ENCODE data around the gene RBM28.
"Not testable (repeated sequence)": the region's sequence is repeated elsewhere in the genome, so short reads cannot be mapped to it uniquely, and the experiment has no call there.

RBM28 gene

DNA sequence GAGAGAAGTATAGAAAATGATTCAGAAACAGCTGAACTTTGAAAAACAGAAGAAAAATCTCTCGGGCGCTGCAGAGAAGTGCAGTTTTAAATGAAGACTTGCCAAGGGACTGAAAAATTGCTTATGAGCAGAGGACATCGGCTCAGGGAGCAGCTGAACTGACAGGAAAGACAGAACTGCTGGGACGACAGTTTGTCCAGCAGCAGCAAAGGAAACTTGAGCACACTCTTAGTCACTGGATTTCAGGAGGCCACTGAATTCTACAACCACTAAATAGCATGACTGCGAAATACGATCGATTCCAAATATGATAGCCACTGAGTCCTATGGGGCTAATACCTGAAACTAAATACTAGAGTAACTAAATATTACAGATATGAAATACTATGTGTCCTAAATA is 59.6 kb downstream of the RBM28 start:
- no peak for DNase-seq

DNA sequence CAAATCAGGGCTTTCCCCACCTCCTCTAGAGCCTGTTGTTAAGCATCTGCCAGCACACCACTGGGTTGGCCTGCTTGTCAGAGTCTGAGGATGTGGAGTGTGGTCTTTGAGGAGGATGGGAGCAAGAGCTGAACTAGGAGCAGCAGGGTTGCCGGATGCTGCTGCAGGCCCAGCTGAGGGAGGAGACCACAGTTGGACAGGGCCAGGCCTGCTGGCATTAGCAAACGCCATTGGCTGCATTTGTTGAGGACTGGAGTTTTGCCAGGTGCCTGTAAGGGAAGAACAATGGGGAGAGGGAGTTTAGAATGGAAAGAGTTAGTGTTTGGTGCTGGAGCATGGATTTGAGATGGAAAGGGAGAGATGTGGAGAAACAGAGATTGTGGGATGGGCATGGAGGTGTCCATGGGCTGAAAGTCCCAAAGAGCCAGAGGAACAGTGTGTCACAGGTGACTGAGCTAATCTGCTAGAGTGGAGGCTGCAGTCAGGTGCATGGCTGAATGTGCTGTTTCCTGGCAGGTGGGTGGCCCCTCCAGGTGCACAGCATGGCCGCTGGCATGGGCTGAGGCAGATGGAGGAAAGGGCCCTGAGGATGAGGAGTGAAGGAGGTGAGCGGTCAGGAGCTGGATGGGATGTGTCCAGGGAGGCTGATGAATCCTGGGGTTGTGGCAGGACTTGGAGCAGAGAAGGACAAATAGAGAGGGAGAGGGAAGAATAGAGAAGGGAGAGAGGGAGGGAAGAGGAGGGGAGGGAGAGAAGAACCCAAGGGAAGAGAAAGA is 61.9 kb downstream of the RBM28 start:
- DNase-seq: peak in 6 of 51 donors; percentile 2 to 16 (median 12)

DNA sequence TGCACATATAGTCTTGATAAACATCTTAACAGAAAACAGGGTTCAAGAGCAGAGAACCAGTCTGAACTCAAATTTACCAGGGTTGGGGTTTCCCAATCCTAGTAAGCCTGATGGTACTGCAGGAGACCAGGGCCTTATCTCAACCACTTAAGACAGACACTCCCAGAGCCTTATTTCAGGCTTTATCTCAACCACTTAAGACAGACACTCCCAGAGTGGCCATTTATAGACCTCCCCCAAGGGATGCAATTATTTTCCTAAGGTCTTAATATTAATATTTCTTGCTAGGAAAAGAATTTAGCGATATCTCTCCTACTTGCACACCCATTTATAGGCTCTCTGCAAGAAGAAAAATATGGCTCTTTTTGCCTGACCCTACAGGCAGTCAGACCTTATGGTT is 63.3 kb downstream of the RBM28 start:
- DNase-seq: not testable (repeated sequence)

DNA sequence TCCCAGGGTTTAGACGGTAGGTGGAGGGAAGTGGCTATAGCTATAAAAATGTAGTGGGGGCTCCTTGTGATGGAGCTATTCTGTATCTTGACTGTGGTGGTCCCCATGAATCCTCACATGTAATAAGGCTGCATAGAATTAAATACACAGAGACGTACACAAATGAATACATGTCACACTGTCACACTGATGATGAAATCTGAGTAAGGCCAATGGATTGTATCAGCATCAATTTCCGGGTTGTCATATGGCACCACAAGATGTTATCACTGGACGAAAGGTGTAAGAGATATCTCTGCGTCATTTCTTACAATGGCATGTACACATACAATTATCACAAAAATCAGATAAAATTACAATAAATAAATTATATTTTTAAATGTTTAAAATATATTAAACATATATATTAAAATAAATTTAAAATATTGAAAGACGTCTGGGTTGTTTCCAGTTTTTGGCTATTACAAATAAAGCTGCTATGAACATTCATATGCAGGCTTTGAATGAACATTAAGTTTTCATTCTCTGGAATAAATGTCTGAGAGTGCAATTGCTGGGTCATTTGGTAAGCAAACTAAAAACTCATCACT is 64.5 kb downstream of the RBM28 start:
- DNase-seq: no peak

DNA sequence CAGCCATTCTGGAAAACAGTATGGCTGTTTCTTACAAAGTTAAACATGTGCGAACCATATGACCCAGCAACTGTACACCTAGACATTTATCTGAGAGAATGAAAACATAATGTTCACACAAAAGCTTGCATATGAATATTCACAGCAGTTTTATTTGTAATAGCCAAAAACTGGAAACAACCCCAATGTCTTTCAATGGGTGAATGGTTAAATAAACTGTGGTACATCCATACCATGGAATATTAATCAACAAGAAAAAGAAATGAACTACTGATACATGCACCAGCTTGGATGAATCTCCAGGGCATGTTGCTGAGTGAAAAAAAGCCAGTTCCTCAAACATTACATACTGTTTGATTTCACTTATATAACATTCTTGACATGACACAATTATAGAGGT is 65.3 kb downstream of the RBM28 start:
- DNase-seq: no peak

DNA sequence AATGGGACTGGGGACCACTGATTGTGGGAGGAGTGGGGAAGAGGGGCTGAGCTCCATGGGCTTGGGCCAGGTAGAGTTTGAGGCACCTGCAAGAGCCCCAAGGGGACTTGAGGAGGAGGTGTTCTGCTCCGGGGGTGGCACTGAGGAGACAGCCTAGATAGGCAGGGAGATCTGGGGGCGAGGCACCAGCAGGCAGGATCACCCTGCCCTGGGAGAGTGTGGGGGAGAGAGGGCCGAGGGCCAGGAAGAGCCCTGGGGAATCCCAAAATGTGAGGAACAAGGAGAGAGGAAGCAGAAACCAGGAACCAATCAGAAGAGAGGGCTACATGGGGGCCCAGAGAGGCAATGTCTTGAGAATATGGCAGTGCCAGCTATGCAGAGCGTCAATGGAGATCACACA is 68.0 kb downstream of the RBM28 start:
- DNase-seq: no peak

DNA sequence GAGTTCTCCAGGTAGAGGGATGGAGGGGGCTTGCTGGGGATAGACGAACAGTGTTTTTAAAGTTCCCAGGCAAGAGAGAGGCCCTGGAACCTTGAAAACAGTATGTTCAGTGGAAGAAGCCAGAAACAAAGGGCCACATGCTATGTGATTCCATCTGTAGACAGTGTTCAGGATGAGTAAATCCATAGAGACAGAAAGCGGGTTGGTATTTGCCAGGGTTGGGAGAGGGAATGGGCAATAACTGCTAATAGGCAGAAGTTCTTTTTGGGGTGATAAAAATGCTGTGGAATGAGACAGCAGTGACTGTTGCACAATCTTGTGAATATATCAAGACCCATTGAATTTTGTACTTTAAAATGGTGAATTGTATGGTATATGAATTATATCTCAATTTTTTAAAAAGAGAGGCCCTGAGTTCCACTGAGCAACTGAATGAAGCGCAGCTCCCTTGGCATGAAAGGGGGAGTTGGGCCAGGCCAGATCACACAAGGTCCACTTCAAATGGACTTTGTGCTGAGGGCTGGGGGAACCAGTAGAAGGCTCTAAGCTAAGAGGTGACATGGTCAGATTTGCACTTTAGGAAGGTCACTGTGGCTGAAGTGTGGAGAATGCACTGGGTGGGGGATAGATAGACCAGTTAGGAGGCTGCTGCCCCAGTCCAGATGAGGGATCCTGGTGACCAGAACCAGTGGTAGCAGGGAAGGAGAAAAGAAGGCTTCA is 68.7 kb downstream of the RBM28 start:
- DNase-seq: no peak

DNA sequence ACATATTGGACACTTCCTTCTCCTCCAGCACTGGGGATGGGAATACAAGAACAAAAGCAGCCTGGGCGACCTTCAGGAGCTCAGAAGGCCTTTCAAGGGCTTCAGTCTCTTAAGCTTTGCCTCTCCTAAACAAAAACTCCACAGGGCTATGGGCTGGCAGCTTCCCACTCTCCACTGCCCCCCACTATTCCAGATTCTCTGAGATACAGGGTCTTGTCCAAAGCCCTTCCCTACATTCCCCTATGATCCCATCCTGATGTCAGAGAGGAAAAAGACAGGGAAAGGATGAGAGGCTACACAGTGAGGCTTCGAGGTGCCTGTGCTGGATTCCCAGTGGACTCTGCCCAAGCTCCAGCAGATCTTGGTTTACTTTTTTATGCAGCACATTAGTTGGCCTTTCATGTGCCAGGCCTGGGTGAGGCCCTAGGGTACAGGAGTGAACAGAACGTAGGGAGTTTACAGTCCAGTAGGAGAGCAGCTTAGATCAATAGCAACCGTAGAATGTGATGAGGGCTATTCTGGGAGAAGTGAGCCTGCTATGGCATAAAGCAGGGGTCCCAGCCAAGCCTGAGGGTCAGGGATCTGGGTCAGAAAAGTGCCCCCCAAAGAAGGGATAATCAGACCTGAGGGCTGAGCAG is 69.3 kb downstream of the RBM28 start:
- DNase-seq: no peak

DNA sequence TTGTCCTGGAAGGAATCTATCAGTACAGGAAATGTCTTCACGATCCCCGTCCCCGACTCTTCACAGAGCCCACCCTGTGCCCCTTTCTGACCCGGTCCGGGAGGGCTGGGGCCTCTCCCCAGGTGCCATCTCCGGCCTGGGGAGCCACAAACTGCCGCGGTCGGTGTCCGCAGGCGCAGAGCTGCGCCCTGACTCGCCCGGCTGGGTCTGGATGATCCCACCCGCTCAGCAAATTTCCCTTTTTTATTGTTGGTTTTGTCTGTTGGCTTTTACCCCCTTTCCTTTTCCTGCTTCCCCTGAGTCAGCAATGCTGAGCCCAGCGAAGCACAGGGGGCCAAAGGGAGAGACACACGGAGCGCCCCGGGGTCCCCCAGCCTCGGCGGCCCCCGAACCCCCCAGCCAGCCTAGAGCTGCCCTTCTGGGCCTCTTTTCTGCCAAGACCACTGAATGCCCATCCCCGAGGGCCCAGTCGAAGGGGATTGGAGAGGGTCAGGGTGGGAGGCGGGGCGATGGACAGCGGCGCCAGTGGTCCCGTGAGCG is 71.7 kb downstream of the RBM28 start:
- no peak for DNase-seq

DNA sequence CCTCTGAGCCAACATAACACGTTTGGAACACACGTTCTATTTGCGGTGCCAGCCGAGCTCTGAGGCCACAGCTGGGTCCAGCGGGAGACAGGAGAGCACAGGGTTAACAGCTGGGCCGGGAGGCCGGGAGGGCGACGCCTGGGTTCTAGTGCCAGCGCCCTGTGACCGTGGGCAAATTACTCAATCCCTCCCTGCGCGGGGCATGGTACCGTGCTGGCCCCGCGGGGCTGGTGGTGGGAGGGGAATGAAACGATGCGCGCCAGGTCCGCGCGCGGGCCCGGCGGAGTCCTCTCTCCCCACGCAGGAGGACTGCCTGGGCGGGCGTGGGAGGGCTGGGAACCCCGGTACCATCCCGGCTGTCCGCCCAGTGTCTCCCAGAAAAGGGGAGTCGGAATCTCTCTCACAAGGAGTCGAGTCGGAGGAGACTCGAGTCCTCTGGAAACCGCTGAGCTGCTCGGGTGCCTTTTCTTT is 72.2 kb downstream of the RBM28 start:
- peak in 6 of 51 donors; percentile 7 to 30 (median 9) for DNase-seq

DNA sequence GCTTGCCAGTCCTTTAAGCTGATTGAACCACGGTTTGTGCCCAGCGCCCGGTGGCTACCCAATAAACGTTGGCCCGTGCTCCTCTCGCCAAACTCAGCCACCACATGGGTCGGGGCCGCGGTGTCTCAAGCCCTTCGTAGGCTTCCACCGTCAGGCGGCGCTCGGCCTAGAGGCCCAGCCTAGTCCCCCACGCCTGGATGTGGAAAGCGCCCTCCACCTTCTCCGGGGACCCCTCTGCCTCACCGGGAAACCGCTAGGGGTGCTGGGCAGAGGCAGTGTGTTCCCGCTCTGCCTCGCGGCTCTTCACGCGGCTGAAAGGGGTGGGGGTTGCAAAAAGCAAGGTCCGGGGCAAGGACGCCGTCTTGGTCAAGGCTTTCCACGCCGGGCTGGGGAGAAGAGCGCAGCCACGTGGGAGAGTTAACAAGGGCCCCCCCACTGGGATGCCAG is 72.9 kb downstream of the RBM28 start:
- DNase-seq: peak in 5 of 51 donors; percentile 5 to 30 (median 15)

DNA sequence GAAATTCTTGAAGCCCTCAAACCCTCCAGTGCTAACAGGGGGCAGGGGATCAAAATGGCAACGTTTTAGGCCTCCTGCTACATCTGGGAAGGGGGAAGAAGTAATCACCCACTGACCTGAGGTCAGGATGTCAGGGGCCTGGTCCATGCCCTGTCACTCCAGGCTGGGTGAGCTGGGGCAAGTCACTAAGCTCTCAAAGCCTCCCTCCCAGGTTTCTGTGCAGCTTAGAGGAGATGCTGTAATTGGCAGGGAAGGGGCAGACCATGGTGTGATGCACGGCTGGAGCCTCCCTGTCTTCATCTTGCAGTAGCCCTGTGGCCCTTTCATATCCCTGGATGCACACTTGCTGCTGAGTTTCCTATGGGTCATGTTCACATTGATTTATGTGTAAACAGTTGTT is 75.5 kb downstream of the RBM28 start:
- no peak for DNase-seq

DNA sequence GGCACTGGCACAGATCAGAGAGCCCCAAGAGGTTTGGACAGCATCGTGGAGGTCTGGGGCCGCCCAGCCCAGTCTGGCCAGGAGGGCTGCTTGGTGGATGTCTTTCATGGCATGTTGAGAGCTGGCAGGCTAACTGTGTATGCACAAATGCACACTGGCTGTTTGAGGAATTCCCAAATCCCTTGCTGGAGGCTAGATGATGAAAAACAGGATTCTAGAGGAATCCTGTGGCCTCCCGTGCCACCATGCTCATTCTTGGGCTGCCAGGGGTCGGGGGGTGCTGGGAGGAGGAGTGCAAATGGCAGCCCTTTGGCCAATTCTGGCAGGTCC is 76.1 kb downstream of the RBM28 start:
- DNase-seq: peak in 1 of 51 donors; percentile 41

DNA sequence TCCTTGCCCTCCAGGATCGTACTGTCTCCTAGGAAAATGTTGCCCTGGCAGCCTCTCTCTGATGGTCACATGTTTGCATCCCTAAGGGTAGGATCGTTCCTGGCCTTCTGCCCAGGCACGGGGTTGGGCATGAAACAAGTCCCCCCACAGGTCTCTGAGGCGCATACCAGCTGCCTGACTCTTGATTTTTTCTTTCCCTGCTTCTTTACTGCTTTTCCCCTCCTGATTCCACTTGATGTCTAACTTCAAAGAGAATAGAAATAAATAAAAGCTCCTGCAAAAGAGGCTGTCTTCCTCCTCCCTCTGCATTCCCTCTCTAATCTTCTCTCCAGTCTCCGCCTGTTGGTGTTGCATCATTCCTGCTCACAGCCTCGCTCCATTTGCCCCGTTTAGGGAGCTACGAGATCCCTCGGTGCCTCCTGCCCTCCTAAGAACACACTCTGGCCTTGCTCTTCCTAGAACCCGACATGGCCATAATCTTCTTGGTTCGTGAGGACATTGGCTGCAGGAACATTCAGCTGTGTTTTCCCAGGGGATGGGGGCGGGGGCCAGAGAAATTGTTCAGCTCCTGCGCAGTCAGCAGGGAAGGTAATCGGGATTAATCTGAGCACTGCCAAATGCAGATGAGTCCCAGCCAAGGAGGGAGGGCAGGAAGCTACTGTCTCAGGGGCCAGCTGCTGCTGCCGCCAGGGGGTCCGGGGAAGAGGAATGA is 76.7 kb downstream of the RBM28 start:
- DNase-seq: peak in 28 of 51 donors; percentile 7 to 75 (median 25)

DNA sequence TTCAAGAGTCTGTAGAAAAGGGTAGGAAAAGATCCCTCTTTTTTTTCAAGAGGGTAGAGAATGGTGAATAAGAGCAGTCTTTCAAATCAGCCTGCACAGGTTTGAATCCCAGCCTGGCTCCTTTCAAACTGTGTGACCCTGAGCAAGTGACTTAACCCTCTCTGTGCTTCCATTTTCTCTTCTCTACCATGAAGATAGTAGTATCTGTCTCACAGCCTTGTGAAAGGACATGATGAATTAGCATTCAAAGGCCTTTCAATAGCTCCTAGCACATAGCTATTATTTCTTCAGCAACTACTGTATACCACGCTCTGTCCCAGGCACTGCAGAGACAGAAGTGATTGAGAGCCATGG is 77.2 kb downstream of the RBM28 start:
- DNase-seq: no peak

DNA sequence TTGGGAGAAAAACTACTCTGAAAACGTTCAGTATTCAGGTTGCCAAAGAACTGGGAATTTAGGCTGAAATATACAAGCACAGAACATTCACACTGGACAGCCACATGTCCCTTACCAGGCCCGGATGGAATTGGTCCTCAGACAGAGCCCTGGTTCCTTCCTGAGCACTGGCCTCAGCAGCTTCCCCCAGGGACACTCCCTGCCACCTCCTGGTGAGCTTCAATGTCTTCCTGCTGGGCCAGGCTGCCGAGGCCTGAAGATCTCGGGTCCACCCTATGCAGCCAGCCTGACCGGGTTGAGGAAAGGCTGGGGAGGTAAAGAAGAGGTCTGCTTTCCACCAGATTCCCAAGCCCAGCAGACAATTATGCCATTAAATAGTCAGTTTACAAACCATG is 77.8 kb downstream of the RBM28 start:
- DNase-seq: no peak

DNA sequence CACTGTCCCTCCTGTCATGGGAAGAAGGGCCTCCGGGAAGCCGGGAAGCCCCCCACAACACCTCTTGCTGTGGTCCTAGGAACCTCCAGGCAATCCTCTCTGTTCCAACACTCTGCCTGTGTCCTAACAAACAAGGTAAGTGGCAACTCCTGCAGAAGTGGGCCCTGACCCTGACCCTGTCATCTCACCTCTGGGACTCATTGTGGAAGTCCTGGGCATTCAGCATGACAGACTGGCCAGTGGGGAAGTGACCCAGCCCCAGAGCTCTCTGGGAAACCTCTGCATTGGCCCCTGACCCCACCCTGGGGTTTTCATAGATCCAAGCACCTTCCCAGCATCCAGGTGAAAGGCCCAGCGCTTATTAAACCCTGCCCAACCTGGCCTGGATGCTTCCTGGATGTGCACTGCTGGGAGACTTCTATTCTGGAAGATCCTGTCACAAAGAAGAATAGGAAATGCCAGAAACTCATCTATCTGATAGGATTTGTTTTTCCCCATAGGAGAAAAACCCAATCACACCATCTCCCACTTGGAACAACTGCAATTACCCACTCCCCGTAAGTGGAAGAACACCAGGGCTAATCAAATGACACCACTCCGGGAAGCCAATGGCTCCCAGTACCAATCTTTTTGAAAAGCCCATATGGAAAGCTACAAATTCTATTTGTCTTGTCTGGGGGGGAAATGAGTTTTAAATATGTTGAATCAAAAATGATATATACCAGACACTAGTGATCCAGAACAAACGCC is 78.4 kb downstream of the RBM28 start:
- DNase-seq: no peak

DNA sequence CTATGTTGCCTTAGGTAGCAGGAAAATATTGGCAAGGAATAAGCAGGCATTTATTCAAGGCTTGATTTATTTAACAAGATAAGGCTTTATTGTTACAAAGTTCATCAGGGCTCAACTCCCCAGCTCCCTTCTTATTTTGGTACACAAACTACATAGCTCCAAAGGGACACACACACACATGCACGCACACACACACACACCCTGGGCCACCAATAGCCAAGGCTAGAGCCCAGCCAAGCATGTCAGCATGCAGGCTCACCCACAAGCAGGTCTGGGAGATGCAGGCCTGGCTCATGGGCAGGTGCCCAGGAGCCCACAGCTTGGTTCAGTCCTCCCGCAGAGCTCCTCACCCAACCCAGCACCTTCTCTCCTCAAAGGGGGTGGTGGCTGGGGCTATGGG is 79.2 kb downstream of the RBM28 start:
- DNase-seq: no peak

DNA sequence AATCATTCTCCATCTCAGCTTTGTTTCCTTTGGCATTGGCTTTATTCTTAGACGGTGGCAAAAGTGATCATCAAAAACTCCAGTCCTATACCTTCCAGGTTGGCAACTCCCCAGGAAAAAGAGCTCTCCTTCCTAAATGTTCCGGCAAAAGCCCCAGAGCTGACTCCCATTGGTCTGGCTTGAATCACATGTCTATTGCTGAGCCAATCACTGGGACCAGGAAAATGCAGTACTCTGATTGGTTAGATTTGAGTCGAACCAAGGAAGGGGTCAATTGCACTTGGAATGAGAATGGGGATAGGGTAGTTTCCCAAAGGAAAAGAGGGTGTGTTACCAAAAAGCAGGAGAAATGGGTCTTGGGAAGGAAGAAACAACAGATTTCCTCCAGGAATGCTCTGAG is 80.3 kb downstream of the RBM28 start:
- no peak for DNase-seq

DNA sequence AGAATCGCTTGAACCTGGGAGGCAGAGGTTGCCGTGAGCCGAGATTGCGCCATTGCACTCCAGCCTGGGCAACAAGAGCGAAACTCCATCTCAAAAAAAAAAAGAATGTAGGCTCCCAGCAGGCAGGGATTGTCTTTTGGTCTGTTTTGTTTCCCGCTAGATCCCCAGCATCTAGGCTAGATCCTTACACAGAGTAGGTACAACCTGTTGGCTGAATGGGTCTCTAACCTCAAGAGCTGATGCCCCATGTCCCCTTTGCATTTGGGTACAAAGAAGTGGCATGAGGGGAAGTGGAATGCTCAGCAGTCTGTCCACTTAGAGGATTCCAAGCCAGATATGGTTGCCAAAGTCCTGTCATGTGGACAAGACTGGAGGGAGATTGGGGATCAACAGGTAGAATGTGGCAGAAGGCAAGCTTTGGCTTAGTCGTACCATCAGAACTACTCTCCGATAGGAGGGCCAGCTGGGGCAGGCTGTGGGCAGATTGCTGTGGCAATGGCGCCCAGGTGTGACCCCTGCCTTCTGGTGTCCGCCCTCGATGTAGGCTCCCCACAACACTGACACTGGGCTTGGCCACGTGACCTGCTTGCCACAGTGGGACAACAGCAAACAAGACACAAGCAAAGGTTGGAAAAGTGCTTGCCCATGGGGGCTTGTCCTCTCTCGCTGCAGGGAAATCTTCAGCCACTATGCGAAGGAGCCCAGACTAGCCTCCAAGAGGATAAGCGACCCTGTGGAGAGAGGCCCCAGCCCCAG is 81.3 kb downstream of the RBM28 start:
- no peak for DNase-seq
